NCI-H128 (cell line): Measurements from ENCODE around the gene GPC3.

ENCODE experiments used
- DNase-seq: peaks from one replicate; lab custom pipeline; 2025; ENCODE audit not compliant: unreplicated experiment; lab: John Stamatoyannopoulos, UW

GPC3 gene

GRCh38 chrX:133575501-133576136 lies 409.8 kb downstream of the GPC3 start:
- DNase-seq: no peak

GRCh38 chrX:133574716-133575115 lies 410.7 kb downstream of the GPC3 start:
- no peak for DNase-seq

GRCh38 chrX:133570549-133570948 lies 414.8 kb downstream of the GPC3 start:
- DNase-seq: no peak

DNA sequence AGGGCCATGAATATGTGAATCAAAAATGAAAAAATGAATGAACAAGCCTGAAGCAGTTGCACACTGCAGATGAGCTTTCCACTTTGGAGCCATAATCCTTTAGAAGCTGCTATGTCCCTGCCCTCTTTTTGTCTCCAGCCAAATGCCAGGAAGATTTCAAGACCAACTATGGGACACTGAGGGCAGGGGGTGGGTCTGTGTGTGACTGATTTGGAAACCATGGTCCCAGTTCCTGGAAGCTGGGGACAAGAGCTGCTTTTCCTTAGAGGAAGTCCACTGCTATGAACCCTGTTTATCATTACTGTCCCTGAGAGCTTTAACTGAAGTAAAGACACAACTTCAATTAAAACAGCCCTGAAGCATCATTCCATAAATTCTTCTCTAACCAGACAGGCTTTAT lies 416.2 kb downstream of the GPC3 start:
- no peak for DNase-seq

DNA sequence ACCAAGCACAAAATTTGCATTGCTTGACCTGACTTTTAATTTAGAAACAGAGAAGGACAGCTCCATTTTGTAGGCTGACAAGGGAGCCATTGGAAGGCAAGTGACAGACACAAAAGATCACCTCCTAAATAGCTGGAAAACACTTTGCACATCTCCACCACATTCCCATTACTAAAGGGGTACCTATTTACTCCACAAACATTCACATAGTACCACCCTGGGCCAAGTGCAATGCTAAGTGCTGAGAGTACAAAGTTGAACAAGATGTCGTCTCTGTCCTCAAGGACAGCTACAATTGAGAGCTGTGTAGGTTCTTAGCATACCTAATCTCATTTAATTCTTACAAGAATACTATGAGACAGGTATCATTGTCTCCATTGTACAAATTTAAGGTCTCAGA lies 417.3 kb downstream of the GPC3 start:
- DNase-seq: no peak

DNA sequence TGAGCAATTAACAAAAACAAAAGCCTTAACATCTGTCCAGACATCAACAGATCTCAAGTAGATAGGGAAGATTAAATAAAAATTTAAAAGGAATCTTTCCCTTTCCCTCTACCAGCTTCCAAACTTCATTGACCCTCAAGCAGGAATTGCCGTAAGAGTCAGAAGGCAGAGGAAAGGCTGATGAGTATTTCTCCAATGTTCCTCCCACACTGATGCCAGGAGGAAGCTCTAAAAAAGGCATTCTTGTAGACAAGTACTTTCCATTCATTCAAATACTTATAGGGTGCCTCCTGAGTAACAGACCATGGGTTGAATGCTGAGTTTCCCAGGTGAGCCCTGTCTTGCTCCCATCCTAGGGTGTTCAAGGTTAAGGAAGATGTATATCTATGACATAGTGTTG lies 418.5 kb downstream of the GPC3 start:
- no peak for DNase-seq

- no peak for DNase-seq
Observed at GRCh38 chrX:133563705-133564104, 421.7 kb downstream of the GPC3 start.

- no peak for DNase-seq
Observed at GRCh38 chrX:133561251-133561650, 424.1 kb downstream of the GPC3 start.

GRCh38 chrX:133559909-133560308 lies 425.5 kb downstream of the GPC3 start:
- no peak for DNase-seq

- no peak for DNase-seq
Observed at GRCh38 chrX:133555782-133556458, 429.5 kb downstream of the GPC3 start.

- DNase-seq: no peak
Observed at GRCh38 chrX:133550665-133551485, 434.5 kb downstream of the GPC3 start.

- DNase-seq: no peak
Observed at GRCh38 chrX:133549295-133549933, 436.0 kb downstream of the GPC3 start.

DNA sequence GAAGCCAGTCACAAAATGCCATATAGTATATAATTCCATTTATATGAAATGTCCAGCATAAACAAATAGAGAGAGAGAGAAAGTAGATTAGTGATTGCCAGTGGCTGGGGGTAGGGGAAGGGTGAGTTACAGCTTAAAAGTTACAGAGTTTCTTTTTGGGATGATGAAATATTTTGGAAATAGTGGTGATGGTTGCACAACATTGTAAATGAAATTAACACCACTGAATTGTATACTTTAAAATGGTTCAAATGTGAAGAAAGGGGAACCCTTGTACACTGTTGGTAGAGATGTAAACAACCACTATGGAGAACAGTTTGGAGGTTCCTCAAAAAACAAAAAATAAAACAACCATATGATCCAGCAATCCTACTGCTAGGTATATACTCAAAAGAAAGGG lies 439.0 kb downstream of the GPC3 start:
- DNase-seq: no peak

GRCh38 chrX:133544778-133545177 lies 440.6 kb downstream of the GPC3 start:
- no peak for DNase-seq

- no peak for DNase-seq
Observed at GRCh38 chrX:133544115-133544514, 441.3 kb downstream of the GPC3 start.

DNA sequence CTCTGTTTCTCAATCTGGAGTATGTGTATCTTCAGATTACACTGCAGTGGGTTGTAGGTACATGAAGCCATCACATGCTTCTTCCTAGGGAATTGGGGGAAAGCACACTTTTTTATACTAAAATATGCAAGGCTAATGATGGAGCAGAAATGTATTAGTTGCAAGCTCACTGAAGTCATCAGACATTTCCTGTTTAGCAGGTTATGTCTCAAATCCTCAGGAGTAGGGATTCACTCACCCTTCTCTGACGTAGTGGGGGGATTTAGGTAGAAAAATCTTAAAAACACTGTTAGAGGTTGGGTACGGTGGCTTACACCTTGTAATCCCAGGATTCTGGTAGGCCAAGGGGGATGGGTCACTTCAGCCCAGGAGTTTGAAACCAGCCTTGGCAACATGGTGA lies 441.7 kb downstream of the GPC3 start:
- DNase-seq: no peak

- DNase-seq: no peak
Observed at GRCh38 chrX:133542476-133542875, 442.9 kb downstream of the GPC3 start.

GRCh38 chrX:133541021-133541420 lies 444.4 kb downstream of the GPC3 start:
- DNase-seq: no peak

DNA sequence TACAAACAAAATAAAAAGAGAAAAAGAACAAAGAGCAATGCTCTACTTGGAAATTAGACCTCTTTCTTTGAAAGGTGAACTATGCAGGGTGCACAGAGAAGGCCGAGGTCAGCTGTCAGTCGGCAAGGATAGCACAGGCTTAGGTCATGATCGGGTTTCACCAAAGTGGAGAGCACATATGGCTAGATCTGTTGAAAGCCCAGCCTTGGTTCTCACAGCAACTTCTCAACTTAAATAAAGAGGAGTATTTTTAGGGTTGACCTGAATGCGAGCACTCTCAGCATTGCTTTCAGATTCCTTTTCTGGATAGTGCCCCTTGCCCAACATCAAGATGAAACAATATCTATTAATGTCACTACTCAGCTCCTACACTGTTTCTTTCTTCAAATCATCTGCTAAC lies 447.2 kb downstream of the GPC3 start:
- no peak for DNase-seq

DNA sequence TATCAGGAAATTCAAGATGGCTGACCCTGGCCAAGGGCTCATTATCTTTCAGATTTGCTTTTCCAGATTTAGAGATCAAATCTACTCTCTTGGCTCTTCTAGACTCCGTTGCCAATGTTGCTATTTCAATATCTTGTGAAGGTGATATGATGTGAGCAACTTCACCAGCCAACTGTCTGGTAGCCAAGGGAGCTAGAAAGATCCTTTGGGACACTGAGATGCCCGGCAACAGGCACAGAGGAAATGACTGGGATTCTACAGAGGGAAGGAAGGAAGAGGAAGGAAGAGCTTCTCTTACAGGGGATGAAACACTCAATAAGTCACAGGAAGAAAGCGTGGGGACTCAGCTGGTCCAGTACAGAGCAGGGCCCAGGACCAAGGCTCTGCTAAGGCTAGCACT lies 448.3 kb downstream of the GPC3 start:
- no peak for DNase-seq

GRCh38 chrX:133535066-133535465 lies 450.3 kb downstream of the GPC3 start:
- DNase-seq: no peak

DNA sequence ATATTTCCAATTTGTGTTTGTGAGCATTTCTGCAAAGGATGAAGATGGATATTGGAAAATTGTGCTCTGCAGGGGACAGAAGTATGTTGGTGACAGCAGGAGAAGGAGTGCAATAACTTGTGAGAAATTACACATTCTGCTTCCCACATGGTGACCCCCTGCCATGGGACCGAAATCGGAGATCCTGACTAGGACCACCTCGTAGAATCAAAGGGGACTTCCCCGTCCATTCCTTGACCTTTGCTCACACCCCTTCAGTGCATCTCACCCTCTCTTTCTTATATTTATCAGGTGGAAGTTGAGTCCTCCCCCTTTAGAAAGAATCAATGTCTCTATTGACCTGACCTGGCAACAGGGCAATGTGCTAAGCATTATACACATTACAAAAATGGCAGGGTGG lies 451.2 kb downstream of the GPC3 start:
- no peak for DNase-seq
